Ramos (cell line): ENCODE measurements around the gene BCAS1.

ENCODE experiments used
- in situ Hi-C: fragments of 300-500 bp; cut with MboI; formaldehyde crosslinking; loops from one replicate; pipeline ENCODE4 v1.14.3; 2022; ENCODE audit warnings: low sequenced_read_pairs; ENCODE audit not compliant: unreplicated experiment

BCAS1 gene

DNA sequence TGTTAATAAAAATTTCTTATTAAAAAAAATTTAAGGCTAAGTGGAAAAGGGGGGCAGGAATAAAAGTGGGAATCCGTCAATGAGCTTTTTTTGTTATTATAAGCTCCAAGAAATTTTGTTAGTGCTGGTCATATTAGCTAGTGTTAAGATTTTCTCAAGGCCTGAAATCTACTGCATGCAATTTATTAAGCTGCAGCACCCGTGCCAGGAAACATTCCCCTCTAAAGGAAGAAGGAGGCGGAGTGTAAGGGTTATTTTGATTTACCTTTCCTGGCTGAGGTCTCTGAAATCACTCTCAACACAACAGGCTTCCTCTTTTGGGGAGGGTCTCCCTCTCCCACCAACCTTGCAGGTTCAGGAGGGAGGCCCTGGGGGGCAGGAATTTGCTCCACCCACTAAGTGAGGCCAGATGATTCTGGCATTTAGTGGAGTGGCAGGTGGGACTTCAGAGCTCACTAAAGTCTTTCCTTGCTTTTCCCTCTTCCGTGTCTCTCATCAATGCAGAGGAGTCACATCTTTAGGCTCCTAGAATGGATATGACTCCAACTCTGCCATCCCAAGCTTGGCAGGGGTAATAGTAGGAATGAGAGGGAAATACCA is 168.8 kb downstream of the BCAS1 start:
- in situ Hi-C loops, result no loop called here

DNA sequence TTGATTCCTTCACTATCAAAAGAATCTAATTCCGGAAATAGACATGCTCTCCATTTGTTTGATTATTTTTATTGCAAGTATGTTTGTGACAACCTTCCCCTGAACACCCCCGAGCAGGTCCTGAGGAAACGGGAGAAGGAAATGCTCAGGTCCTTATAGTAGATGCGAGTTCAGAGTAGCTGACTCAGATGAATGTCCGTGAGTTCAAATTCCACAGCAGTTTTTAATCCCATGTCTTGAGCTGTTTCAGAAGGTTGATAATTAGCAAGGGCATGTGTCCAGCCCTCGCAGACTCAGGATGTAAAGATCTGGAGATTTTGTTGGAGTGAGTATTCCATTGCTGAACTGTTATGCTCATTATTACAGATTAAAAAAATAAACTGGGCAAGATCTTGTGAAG is 169.3 kb downstream of the BCAS1 start:
- in situ Hi-C loops, result no loop called here

DNA sequence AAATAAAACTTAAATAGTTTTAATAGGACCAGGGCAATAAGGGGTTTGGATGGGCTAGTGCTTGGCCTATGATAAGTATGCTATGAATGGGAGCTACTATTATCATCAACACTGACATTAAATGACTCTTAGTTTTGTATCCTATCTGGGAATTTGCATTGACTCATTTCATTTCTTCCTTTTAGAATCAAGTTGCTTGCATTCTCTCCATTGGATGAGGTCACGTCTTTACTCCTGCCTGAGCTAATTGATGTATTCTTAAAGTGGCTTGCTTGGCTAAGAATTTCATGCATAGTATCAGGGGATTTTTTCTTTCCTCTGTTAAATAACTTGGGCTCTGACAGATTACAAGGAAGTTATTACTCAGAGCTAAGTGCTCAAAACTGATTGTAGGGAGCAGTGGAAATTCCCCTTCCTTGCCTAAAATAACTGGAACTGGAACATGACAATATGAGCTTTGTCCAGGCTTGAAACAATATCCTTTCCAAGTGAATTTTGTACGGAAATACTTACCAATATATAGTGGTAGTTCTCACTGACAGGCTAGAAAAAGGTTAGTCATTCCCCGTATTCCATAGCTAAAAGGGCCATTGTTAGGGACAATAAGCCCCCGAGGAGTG is 169.9 kb downstream of the BCAS1 start:
- in situ Hi-C loops, result no loop called here

DNA sequence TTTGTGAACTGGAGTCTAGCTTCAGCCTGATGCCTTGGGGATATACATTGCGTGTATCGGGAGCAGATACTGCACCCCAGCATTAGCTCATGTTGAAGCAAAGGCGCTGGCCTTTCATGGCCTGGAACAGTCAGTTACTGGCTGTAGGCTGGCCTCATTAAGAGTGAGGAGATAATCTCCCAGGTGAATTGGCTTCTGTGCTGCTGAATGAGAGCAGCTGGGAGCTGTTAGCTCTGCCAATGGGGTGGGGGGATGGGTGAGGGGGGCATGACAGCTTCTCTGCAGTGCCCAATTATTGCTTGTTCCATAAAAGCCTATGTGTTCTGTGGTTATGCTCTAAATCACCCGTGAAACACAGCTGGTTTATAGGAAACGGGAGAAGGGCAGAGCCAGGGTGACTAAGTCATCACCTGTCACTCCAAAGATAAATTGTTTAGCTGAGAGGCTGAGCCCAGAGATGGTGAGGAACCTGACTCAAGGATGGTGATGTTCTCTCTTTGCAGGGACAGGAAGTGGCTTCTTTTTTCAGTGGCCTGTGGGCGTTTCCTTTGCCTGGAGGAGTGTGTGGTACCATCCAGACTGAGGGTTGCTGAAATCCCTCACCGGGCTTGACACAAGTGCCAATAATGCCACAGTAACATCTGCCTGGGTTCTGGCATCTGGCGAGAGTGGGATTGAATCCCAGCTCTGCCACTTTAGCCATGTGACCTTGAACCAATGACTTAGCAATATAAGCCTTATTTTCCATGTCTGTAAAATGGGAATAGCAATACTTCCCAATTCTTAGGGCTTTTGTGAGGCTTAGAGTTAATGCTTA is 170.8 kb downstream of the BCAS1 start:
- in situ Hi-C loops, result no loop called here

DNA sequence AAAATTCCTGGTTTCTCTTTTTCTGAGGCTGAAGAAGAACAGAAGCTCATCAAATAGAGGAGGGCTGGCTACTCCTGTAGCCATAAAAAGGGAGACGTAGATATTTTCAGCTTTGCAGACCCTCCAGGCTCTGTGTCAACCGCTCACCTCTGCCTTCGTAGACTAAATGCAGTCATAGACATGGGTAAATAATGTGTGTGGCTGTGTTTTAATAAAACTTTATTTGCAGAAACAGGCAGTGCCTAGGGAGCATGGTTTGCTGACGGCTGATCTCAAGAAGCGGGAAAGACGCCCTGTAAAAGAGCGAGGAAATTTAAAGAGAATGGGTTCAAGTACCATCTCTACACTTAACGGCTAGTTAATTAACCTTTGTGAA is 171.8 kb downstream of the BCAS1 start:
- in situ Hi-C loops, result no loop called here

DNA sequence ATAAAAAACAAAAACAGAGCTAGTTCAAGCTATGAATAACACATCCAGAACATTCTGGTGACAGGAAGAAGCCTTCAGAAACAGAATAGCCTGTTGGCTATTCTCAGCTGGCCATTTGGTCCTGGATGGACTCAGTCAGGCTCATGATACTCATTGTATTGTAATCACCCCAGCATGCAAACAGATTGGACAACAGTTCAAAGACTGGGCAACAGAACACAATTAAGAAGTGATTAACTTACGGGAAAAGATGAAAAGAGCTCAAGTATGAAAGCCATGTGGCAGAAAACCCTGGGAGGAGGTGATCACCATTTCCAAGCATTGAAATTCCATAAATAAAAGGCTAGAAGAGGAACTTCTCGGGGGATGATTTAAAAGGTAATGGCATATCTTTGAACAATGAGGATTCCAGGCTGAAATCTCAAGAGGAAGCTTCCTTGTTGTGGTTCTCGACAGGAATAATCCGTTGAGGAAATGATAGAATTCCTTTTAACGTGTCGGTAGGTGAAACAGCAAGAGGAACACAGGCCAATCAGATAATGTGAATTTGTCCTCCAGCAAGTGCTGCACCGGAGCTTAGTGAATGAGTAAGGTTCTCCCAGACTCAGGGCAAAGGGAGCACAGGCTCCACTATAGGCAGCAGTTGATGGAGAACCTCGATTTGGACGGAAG is 172.4 kb downstream of the BCAS1 start:
- in situ Hi-C loops, result no loop called here

DNA sequence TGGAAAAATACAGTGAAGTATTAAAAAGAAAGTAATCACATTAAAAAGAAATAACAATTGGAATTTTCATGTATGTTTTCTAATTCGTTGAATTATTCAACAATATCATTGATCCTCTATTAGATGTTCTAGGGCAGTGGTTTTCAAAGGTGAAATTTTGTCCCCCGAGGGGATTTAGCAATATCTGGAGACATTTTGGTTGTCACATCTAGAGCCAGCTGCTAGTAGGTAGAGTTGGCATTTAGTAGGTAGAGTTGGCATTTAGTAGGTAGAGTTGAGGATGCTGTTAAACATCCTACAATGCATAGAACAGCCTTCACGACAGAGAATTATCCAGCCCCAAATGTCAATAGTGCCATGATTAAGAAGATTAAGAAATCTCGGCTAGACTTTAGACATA is 173.7 kb downstream of the BCAS1 start:
- in situ Hi-C loops, result no loop called here

DNA sequence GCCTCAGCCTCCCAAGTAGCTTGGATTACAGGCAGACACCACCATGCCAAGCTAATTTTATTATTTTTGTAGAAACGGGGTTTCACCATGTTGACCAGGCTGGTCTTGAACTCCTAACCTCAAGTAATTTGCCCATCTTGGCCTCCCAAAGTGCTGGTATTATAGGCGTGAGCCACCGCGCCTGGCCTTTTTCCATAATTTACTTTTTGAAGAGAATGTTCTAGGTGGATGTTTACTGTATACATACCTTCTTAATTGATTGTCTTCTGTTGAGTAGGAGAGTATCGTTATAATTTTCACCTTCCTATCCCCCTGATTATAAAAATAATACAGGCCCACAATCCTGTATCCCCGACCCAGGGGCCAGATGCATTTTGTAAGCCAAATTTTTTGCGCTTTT is 174.4 kb downstream of the BCAS1 start:
- in situ Hi-C loops, result no loop called here

DNA sequence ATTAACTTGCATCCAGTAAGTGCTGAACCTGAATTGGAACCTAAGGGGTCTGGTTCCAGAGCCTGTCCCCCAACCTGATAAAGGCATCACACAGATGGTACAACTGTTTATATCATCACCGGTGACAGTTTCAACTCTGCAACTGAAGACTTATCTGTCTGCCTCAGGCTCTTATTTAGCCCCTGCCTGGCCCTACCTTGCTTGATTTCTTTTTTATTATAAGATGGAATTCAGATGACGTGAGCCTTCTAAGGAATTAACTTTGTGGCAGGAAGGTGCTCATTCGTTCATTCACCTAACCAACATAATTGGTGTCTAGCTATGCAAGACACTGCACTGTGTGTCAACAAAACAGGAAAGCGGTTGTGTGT is 175.0 kb downstream of the BCAS1 start:
- in situ Hi-C loops, result no loop called here

DNA sequence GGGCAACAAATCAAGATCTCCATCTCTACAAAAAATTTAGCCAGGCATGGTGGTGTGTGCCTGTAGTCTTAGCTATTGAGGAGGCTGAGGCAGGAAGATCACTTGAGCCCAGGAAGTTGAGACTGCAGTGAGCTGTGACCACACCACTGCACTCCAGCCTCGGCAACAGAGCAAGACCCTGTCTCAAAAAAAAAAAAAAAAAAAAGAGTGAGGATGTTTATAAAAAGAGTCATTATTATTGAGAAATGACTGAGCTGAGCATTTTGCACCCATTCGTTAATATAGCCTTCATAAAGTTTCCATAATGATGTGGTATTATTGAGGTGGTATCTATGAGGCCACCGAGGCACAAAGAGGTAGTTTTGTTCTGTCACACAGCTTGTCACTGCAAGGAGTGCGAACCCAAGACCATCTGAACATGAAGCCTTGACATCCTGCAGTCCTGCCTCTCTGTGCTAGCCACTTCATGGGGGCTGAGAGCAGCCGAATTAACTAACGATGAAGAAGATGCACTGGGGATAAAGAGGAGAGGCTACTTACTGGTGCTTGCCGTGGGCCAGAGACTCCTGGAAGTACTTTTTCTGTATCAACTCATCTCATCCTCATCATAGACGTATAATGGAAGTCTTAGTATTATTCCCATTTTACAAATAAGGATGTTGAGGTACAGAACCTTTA is 175.5 kb downstream of the BCAS1 start:
- in situ Hi-C loops, result no loop called here
